ENCODE results near the gene ZNF438.

Gene ZNF438

DNA sequence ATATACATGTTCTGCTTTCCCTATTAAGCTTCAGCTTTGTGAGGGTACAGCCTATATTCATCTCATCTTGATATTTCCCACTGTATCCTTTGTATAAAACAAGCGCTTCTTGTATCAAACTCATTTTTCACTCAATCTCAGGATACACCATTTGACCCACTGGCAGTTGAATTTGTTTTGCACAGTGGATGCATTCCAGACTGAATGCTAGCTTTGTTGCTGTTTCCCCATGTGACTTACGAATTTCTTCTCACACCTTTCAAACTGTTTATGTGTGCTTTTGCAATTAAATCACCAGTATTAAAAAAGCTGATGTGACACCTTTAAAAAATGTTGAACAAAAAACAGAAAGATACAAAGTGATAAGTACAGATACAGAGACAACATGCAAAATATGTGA is 180.9 kb downstream of the ZNF438 start:
- Histone ChIP-seq H3K27me3 (ENCODE audit: insufficient read depth, low read depth, severe bottlenecking) (no peaks in the 10 kb centered on the region), H3K9me3 (ENCODE audit: severe bottlenecking) (no peaks in the 10 kb centered on the region), H3K27ac (no peak overlapping the region), H3K36me3 (no peaks in the 10 kb centered on the region), H3K4me3 (ENCODE audit: low read depth, low read length) (no peak overlapping the region)
- no peak for DNase-seq
- TF ChIP-seq, protein P1, sequence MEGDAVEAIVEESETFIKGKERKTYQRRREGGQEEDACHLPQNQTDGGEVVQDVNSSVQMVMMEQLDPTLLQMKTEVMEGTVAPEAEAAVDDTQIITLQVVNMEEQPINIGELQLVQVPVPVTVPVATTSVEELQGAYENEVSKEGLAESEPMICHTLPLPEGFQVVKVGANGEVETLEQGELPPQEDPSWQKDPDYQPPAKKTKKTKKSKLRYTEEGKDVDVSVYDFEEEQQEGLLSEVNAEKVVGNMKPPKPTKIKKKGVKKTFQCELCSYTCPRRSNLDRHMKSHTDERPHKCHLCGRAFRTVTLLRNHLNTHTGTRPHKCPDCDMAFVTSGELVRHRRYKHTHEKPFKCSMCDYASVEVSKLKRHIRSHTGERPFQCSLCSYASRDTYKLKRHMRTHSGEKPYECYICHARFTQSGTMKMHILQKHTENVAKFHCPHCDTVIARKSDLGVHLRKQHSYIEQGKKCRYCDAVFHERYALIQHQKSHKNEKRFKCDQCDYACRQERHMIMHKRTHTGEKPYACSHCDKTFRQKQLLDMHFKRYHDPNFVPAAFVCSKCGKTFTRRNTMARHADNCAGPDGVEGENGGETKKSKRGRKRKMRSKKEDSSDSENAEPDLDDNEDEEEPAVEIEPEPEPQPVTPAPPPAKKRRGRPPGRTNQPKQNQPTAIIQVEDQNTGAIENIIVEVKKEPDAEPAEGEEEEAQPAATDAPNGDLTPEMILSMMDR (IDR thresholded peaks at IDR 0.05; ENCODE audit: low read depth, low read length): no peak

DNA sequence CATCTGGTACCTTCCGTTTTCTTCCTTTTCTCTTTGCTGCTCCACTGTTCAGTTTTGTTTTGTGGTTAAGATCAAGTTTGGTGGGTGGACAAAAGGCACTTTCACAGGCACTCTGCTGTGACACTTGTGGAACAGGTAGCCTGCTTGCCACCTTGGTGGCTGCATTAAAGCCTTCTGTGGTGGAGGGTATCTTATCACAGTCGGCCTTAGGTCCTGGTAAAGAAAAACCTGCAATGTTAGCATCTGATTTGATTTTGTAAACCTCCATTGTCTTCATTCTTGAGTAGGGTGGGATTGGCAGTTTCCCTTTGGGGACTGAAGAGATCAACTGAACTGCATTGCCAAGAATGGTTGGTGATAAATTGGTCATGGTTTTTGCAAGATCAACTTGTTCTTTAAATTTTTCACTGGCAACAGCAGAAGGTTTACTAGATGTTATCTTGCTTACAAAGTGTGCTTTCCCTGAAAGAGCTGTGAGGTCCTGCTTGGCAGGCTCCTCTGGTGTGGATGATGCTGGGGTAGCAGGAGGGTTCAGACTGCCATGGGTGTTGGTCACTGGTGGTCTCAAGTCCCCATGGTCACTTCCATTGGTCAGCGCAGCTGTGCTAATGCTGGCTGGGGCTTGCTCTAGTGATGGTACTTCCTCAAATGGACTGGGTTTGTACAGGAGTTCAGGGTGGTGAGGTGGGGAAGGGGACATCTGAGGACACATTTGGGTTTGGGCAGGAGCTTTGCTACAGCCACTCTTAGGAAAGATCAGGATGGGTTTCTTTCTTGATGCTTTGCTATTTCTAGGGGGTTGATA is 182.2 kb downstream of the ZNF438 start:
- H3K9me3 ChIP-seq (ENCODE audit: severe bottlenecking): no peaks in the 10 kb centered on the region
- TF ChIP-seq, protein P1 (IDR thresholded peaks at IDR 0.05; ENCODE audit: low read depth, low read length): no peak
- no peaks in the 10 kb centered on the region for H3K27me3 ChIP-seq (ENCODE audit: insufficient read depth, low read depth, severe bottlenecking)
- H3K4me3 ChIP-seq (ENCODE audit: low read depth, low read length): no peak overlapping the region
- DNase-seq: no peak
- no peak overlapping the region for H3K27ac ChIP-seq
- H3K36me3 ChIP-seq: no peaks in the 10 kb centered on the region

DNA sequence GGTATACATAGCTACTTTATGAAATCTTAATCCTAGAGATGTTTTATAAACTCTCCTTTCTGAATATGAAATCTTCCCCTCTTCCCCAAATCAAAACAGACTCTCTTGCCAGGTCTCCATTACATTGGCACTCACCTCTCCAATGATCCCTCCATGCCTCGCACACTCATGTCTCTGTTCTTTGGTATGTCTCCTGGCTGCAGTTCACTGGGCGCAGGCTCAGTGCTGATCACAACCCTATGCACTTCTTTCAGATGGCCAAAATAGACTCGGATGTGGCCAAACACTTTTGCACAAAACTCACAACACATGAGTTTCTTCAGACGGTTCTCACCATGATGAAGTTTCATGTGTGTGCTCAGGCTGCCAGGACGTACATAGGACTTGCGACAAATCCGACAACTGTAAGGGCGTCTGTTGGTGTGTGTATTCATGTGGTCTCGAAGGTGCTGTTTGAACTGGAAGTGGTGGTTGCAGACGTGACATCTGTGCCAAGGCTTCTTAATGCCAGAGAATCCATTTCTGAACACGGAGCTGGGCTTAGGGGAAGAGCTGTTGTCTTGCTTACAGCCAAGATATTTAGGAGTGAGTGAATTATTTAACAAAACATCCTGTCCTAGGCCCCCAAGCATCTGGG is 183.2 kb downstream of the ZNF438 start:
- H3K27ac ChIP-seq: no peak overlapping the region
- H3K4me3 ChIP-seq (ENCODE audit: low read depth, low read length): no peak overlapping the region
- DNase-seq: no peak
- H3K36me3 ChIP-seq: no peaks in the 10 kb centered on the region
- H3K27me3 ChIP-seq (ENCODE audit: insufficient read depth, low read depth, severe bottlenecking): no peaks in the 10 kb centered on the region
- TF ChIP-seq, protein P1 (IDR thresholded peaks at IDR 0.05; ENCODE audit: low read depth, low read length): no peak
- no peaks in the 10 kb centered on the region for H3K9me3 ChIP-seq (ENCODE audit: severe bottlenecking)

DNA sequence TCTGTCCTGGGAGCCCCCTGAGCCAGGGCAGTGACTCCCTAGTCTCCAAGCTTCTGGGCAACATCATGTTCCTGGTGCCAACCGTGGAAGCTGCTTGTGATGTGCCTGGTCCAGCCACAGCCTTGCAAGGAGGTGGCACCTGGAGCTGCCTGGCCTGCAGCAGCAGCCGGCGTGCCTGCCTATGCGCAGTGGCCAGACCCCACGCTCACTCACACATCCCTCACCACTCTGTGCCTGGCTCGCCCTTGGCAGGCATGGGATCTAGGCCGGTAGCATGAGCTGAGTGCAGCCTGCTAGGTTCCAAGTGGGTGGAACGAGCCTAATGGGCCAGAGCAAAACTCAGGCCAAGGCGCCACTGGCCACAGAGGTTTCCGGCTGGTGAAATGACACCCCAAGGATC is 184.0 kb downstream of the ZNF438 start:
- no peaks in the 10 kb centered on the region for H3K27me3 ChIP-seq (ENCODE audit: insufficient read depth, low read depth, severe bottlenecking)
- no peaks in the 10 kb centered on the region for H3K36me3 ChIP-seq
- no peak for DNase-seq
- TF ChIP-seq, protein P1 (IDR thresholded peaks at IDR 0.05; ENCODE audit: low read depth, low read length): no peak
- H3K27ac ChIP-seq: no peak overlapping the region
- H3K9me3 ChIP-seq (ENCODE audit: severe bottlenecking): no peaks in the 10 kb centered on the region
- H3K4me3 ChIP-seq (ENCODE audit: low read depth, low read length): no peak overlapping the region

DNA sequence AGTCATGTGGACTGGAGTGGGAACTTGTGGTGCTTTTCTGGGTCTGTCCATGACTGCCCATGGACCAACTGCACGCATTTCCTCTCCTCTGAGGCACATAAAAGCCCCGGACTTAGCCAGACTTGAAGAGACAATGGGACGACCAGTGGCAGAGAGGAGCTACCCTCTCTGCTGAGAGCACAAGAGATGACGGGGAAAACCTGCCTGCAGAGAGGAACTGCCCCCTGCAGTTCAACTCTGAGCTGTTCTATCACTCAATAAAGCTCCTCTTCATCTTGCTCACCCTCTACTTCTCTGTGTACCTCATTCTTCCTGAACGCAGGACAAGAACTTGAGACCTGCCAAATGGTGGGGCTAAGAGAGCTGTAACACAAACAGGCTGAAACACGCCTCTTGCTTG is 184.5 kb downstream of the ZNF438 start:
- Histone ChIP-seq H3K9me3 (ENCODE audit: severe bottlenecking) (no peaks in the 10 kb centered on the region), H3K36me3 (no peaks in the 10 kb centered on the region), H3K27ac (no peak overlapping the region), H3K4me3 (ENCODE audit: low read depth, low read length) (no peak overlapping the region), H3K27me3 (ENCODE audit: insufficient read depth, low read depth, severe bottlenecking) (no peaks in the 10 kb centered on the region)
- DNase-seq: no peak
- TF ChIP-seq, protein P1 (IDR thresholded peaks at IDR 0.05; ENCODE audit: low read depth, low read length): no peak
